ELR (cell line): ENCODE results near the gene TMEM270.
"Not testable (repeated sequence)": the region's sequence is repeated elsewhere in the genome, so short reads cannot be mapped to it uniquely, and the experiment has no call there.

ENCODE experiments used
- DNase-seq: peaks from one replicate; pipeline ENCODE4 v3.0.0-alpha.2; 2015; ENCODE audit warnings: low read depth

Gene TMEM270

DNA sequence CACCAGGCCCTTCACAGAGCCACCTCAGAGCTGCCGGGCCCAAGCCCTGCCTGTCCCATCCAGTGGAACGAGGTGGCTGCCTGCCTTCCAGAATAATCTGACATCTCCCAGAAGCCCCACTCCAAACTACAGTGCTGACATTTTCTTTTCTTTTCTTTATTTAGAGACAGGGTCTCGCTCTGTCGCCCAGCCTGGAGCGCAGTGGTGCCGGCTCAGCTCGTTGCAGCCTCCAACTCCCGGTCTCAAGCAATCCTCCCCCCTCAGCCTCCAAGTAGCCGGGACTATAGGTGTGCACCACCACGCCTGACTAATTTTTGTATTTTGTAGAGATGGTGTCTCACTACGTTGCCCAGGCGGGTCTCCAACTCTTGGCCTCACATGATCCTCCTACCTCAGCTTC, 346 bp downstream of the TMEM270 start:
- DNase-seq, result no peak

DNA sequence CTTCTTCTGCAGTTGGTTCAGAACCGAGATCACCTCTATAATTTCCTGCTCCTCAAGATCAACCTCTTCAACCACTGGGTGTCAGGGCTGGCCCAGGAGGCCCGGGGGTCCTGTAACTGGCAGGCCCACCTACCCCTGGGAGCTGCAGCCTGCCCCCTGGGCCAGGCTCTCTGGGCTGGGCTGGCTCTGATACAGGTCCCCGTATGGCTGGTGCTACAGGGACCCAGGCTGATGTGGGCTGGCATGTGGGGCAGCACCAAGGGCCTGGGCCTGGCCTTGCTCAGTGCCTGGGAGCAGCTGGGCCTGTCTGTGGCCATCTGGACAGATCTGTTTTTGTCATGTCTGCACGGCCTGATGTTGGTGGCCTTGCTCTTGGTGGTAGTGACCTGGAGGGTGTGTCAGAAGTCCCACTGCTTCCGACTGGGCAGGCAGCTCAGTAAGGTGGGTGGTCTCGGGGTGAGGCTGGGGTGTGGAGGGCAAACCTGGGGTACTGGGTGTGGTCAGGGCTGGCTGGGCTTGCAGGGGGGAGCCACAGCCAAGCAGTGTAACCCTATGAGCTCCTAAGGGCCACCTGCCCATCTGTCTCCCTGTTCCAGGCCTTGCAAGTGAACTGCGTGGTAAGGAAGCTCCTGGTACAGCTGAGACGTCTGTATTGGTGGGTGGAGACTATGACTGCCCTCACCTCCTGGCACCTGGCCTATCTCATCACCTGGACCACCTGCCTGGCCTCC, 4.2 kb downstream of the TMEM270 start:
- DNase-seq, result no peak

DNA sequence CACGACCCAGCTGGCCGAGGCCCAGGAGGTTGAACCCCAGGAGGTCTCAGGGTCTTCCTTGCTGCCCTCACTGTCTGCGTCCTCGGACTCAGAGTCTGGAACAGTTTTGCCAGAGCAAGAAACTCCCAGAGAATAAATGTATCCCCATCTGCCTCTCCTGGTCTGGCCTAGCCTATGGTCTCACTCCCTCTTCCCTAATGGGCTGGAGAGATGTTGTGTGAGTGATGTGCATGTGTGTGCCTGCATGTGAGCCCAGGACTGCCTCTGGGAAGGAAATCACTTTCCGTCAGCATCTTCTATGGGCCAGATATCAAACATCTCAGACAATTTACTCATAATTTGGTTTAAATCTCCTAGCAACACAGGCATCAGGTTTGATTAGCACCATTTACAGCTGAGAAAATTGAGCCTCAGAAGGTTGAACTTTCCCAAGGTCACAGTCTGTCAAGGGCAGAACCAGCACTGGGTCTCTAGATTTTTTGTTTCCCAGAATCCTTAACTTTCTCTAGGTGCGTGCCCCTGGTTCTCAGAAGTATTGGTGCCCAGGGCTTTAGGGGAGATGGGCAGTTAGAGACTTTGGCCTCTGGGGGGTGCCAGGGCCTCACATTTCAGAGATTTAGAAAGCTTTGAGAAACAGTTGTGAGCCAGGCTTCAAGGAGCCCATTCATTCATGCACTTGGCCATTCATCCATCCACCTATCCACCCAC, 4.9 kb downstream of the TMEM270 start:
- peak; percentile 68 for DNase-seq

DNA sequence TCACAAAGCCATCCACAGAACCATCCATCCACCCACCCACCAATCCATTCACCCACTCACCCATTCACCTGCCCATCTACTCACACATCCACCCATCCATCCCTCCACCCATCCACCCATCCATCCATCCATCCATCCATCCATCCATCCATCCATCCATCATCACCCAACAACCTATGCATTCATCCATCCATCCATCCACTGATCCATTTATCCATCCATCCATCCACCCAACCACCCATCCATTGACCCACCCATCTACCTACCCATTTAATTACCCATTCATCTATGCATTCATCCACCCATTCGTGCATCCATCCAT, 5.4 kb downstream of the TMEM270 start:
- no peak for DNase-seq

DNA sequence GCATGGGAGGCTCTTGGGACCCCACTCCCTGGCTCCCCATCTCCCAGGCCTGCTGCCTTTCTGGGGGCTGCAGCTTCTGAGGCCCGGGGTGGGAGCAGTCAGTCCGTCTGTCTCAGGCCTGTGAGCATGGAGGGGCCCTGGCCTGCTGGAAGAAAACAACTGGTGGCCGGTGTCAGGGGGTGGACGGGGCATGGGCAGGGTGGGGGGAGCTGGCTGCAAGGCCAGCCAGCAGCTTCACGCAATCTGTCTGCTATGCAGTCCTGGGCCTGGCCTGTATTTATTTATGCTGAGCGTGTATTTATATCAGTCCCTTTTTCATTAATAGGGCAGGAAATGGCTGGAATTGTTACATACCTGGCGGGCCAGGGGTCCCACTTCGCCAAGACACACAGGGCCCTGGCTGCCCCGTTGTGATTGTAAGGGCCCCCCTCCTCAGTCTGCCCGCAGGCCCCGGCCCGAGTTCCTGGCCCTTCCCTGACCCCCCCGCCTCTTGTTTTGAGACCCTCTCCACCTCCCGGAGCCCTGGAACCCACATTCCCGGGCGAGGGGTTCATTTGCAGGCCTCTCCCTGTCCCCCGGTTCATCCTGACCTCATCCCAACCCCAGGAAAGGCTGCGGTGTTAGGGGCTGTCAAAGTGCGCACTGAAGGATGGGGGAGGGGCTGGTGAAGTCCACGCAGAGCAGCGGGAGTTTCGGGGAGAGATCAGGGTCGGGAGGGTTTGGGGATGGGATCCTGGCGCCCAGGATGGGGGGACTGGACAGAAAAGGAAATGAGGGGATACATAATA, 8.2 kb downstream of the TMEM270 start:
- no peak for DNase-seq

DNA sequence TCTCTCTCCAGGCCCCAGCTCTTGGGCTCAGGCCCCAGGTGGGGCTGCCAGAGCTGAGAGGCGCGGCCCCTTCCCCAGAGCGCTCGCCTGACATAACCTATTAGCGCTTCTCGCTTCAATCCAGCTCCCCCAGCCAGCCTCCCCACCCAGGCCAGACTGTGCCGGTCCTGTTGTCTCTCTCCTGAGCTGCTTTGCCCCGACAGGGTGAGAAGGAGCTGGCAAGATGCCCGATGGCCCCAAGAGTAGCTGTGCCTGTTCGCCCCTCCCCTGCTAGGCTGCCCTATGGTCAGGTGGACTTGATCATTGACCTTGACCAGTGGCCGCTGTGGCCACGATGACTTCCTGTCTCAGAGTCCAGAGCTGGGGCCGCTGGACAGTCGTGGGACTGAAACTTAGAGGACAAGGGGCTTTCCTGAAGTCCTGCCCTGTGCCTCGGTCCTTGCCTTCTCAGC, 9.1 kb downstream of the TMEM270 start:
- no peak for DNase-seq

DNA sequence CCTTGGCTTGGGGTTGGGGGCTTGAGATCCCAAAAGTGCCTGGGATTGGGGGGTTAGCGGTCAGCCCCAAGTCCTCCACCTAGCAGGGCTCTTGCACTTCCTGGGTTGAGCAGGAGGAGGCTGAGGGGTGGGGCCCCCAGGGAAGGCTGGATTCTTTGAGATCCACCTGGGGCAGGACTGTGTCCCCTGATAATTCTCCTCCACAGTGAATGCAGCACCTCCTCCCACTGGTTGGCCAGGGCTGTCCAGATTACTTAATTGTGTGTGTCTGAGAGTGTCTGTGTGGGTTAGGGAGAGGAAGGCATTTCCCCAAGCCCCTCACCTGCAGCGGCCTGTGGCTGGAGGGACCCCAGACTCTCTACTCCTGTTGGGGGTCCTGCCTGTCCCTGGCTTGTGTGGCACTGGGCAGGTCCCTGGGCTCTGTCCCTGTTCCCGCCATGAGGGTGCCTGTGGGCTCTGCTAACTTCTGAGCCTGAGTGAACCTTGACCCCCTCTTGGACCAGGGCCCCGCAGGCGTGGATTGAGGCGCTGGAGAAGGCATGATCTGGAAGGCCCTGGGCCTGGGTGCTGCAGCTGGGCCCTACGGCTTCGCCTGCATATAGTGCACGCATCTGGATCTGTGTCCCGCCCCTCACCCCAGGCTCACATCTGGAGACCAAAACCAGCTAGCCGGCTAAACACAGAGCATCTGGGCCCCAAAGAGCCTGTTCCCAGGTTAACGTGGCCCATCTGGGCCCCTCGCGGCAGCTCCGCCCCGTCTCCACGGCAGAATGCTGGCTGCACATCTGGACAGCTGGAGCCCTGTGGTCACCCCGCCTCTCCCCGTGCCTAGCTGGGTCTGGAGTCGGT, 10.4 kb downstream of the TMEM270 start:
- no peak for DNase-seq

DNA sequence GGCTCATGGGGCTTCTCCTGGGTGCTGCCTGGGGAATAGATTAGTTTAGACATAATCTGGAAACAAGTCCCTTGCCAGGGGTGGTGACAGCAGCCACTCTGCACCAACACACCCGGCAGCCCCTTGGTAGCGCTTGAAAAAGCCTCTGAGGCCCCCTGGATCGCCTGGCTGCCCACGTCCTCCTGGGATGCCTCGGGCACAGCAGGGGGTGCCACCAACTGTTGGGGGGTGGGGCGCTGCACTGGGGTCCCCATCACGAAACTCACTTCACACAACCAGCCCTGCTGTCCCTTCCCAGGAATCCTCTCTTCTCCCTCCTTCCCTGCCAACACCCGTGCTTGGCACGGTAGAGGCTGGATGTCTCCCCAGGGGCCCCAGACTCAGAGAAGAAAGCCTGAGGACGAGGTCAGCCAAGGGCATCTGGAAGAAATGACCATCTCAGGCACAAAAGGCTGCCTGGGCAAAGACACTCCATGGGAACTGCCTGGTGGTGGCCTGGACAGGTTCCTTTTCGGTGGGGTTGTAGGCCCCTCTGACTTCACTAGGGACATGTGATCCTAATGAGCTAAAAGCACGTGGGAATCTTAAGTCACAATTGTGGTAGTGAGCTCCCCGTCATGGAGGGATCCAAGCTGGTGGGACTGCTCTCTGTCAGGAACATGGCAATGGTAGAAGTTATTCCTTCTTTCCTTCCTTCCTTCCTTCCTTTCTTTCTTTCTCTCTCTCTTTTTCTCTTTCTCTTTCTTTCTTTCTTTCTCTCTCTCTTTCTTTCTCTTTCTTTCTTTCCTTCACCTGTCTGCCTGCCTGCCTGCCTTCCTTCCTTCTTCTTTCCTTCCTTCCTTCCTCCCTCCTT, 11.3 kb downstream of the TMEM270 start:
- no peak for DNase-seq

DNA sequence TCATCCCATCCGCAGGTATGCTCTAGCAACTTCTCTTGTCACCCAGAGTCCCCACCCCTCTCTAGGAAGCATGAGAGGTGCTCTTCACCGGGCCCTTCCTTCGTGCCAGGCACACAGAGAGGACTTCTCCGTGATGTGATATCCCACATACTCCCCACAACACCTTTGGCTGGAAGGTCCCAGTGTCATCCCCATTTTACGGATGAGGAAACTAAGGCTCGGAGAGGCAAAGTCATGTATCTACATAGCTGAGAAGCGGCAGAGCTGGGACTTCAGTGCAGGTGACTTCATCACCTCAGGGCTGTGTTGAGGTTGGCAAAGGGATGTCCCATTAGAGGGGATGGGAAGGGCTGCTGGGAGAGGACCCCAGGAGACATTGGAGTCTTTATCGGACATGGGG, 15.4 kb downstream of the TMEM270 start:
- no peak for DNase-seq

DNA sequence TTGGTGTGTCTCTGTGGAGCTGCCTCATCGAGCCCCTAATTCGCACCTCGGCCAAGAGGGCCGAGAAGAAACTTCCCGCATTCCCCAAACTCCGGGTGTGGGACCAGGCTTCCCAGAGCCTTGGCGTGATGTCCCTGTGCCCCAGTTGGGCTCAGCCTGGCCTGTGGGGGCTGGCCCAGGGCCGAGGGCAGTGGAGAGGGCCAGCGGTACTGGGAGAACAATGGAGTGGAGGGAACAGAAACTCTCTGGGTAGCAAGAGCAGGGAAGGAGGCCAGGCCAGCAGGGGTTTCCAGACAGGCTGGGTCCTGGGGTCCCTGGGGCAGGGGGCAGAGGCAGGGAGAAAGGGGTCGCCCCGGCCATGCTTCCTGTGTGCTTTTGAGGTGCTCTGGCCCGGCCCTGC, 16.0 kb downstream of the TMEM270 start:
- DNase-seq, result no peak

DNA sequence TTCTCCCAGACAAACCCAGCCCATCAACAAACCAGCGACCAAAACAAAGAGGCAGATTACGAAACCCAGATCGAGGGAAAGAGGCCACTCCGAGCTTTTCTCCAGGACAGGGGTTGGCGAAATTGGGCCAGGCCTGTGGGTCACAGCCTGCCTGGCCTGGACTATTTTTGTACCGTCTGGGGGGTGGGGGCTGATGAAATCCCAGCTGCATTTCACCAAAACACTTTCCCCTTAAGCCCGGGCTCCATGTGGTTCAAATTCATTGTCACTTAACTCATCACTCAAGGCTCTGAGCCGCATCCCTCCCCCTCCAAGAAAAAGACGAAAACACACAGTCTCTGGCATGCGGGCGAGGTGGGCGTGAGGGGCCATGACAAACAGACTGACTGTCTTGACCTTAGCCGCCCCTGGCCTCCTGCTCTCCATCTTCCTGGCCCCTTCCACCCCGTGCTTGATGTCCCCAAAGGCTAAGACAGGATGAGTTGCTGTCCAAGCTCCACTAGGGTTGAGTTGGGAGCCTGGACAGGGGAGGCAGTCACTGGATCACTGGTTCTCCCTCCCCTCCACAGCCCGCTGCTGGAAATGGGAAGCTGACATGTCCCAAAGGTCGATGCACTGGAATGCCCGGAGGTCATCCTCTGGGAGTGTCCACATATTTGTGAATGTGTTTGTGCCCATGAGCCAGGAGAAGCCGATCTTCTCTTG, 19.2 kb downstream of the TMEM270 start:
- no peak for DNase-seq

DNA sequence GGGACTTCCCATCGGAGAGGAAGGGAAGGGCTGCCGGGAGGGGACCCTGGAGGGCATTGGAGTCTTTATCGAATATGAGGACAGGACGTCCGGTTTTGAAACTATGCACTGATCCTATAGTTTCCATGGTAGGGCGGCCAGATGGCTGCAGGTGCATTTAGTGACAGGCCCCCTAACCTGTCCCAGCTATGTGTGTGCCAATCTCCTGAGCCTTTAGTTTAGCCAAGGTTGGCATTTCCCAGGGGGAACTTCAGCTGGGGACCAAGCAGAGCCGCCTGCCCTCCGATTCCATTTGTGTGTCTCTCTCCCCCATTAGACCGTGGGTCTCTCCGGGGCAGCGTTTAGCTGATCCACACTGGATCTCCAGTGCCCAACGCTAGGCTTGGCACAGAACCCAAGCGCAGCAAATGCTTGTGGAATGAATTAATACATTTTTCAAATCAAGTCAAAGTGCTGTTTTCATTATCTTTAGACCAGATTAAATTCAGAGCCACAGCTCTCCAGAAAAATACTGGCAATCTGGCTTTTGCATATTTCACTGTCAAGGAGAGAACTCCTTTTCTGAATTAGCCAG, 19.9 kb downstream of the TMEM270 start:
- no peak for DNase-seq

DNA sequence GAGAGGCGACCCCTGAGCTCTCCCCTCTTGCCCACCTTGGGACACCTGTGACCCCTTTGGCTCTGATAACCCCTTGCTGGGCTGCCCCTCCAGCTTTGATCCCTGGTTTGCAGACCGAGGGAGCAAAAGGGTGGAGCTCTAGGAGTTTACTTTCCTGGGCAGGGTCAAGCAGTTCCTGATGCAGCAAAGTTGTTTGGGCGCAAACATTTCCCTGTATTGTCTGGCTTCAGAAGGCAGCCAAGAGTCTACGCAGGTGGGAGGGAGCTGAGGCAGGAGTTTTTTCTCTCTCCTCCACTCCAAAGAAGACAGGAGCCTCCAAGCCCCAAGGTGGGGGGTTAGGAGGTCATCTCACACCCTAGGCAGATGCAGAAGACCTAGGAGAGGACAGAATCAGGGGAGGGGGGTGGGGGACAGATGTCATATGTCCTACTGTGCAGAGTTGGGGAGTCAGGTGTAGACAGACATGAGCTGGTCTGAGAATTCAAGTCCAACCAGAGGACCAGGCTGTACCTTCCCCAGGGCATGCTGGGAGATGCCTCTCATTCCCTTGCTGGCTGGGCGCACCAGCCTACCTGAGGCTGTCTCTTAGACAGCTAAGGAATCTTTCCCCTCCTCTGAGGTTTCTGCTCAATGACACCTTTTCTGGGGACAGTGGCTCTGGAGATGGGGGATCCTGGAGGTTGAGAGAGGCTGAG, 20.5 kb downstream of the TMEM270 start:
- DNase-seq, result no peak

DNA sequence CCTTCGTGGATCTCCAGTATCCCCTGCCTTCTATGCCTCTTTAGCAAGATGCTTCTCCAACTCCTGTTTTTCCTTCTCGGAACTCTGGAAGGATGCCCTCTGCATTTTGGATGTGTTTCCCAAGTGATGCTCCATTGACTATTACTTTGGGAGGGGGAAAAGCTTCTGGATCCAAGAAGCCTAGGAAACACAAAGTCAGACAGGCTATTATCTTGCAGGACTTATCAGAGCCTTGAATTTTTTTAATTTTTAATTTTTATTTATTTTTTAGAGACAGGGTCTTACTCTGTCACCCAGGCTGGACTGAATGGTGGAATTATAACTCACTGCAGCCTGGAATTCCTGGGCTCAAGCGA, 21.1 kb downstream of the TMEM270 start:
- DNase-seq, result no peak

DNA sequence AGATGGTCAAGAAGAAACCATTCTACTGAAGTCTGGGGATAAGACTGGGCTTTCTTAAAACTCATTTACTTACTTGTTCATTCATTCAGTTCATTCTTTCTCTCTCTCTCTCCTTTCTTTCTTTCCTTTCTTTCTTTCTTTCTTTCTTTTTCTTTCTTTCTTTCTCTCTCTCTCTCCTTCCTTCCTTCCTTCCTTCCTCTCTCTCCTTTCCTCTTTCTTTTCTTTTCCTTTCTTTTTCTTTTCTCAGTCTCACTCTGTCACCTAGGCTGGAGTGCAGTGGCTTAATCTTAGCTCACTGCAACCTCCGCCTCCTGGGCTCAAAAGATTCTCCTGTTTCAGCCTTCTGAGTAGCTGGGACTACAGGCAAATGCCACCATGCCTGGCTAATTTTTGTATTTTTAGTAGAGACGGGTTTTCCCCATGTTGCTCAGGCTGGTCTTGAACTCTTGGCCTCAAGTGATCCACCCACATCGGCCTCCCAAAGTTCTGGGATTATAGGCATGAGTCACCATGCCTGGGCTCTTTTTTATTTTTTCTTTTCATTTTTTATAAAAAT, 24.0 kb downstream of the TMEM270 start:
- DNase-seq, result not testable (repeated sequence)

DNA sequence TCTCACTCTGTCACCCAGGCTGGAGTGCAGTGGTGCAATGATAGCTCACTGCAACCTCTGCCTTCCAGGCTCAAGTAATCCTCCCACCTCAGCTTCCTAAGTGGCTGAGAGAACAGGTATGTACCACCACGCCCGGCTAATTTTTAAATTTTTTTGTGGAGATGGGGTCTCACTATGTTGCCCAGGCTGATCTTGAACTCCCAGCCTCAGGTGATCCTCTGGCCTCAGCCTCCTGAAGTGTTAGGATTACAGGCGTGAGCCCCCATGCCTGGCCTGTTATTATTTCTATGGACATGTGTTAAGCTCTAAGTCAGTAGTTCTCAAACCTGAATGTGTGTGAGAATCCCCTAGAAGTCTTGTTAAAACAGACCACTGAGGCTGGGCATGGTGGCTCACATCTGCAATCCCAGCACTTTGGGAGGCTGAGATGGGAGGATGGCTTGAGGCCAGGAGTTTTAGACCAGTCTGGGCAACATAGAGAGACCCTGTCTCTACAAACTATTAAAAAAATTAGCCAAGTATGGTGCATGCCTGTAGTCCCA, 24.5 kb downstream of the TMEM270 start:
- DNase-seq, result no peak

DNA sequence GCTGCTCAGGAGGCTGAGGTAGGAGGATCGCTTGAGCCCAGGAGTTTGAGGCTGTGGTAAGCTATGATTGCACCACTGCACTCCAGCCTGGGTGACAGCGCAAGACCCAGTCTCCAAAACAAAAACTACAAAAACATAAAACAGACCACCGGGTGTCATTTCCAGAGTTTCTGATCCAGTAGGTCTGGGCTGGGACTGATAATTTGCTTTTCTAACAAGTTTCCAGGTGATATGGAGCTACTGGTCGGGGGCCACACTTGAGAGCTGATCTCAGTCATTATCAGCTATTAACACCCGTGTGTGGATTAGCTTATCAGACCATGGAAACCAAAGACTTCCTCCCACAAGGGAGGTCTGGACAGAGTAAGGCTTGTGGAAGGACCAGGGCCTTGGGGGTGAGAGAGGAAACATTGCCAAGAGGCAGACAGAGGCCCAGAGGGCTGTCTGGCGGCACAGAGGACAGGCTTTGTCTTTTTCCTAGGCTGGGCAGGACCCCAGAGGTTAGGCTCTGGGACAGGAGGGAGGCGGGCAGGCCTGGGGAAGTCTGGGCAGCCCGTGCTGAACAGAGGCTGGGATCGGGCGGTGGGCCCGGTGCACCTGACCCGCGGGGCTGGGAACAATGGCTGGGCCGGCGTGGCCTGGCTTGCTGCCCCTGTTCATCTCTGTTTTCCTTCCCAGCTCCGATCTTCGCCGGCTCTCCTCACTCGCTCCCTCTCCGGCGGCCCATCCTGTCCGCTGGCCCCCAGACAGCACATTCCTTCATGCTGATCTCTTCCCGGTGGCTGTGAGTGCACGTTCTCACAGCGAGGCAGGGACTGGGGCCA, 25.2 kb downstream of the TMEM270 start:
- peak; percentile 55 for DNase-seq

DNA sequence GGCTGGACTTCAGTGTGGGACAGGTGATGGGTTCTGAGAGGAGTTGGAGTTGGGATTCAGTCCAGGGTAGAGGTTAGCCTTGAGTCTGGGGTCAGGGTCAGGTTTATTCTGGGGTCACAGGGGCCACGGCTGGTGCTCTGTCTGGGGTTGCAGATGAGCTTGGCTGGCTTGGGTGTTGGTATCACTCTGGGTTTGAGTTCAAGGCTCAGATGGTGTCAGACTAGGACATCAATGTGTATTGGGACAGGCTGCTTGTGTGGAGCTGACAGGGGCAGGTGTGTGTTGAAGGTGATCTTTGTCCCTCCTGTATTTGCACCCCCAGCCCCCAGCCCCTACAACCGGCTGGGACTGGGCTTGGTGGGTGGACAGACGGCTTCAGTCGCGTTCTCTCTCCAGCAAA, 26.8 kb downstream of the TMEM270 start:
- DNase-seq, result no peak
